B cell (primary cell): ENCODE measurements around the gene NOTCH4.

ENCODE experiments used
- EZH2 ChIP-seq: IDR thresholded peaks from 2 replicates; pipeline ENCODE4 v1.6.1; 2012; ENCODE audit warnings: borderline replicate concordance, low read depth, mild to moderate bottlenecking, moderate library complexity, low read length; ENCODE audit not compliant: insufficient read depth, poor library complexity, severe bottlenecking
- TF ChIP-seq, protein P1 (sequence below): fragments of 200-600 bp; IDR thresholded peaks from one replicate; pipeline ENCODE4 v1.8.0; 2022; ENCODE audit warnings: antibody characterized with exemption, mild to moderate bottlenecking

DNA sequence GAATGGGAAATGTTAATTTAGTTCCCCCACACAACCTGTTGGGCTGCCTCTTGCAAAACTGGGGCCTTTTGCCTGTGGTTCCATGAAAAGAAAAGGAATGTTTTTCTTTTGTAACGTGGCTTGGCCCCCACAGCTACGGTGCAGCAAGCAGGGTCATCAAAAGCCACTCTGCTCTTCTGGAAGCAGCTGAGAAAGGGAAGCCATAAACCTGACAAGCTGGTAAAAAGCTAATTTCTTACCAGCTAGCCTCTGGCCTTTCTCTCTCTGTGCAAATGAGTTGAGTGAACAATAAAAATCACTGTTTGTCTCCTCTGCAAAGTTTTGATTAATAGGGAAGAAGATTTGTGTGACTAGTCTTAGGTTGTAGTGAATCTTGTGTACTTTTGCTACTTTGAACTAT lies 23.5 kb upstream of the NOTCH4 start:
- TF ChIP-seq, protein P1, sequence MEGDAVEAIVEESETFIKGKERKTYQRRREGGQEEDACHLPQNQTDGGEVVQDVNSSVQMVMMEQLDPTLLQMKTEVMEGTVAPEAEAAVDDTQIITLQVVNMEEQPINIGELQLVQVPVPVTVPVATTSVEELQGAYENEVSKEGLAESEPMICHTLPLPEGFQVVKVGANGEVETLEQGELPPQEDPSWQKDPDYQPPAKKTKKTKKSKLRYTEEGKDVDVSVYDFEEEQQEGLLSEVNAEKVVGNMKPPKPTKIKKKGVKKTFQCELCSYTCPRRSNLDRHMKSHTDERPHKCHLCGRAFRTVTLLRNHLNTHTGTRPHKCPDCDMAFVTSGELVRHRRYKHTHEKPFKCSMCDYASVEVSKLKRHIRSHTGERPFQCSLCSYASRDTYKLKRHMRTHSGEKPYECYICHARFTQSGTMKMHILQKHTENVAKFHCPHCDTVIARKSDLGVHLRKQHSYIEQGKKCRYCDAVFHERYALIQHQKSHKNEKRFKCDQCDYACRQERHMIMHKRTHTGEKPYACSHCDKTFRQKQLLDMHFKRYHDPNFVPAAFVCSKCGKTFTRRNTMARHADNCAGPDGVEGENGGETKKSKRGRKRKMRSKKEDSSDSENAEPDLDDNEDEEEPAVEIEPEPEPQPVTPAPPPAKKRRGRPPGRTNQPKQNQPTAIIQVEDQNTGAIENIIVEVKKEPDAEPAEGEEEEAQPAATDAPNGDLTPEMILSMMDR: no peak
- TF ChIP-seq EZH2: no peak
